HepG2 (cell line): ENCODE data around the gene ZNF3. TPM values are rescaled to one million over a fixed set of nuclear protein-coding genes. Genes with fewer than 3 reads are reported as not detected.

ENCODE experiments used
- ATAC-seq: fragments of 200-7000 bp; cut with Tn5 transposase; 3 replicates; pipeline ENCODE4 v1.9.1; 2020; ENCODE audit warnings: mild to moderate bottlenecking, moderate library complexity
- BruUV-seq: library from RNA; stranded (reverse); fragments of 400-500 nt; replicated peaks from 2 replicates; lab custom pipeline; 2021; lab: Mats Ljungman, UMichigan
- CTCF ChIA-PET: fragments of 300-600 bp; formaldehyde crosslinking; extraction: SDS; loops from one replicate; lab custom pipeline; 2021; ENCODE audit warnings: low total read pairs, inconsistent platforms, low intra/inter-chr PET ratio; lab: Yijun Ruan, JAX
- POLR2A ChIA-PET: fragments of 350-600 bp; sonication (Branson Sonifier 250); formaldehyde crosslinking; loops from one replicate; lab custom pipeline; 2020; ENCODE audit warnings: antibody characterized with exemption, inconsistent platforms; lab: Yijun Ruan, JAX
- DNase-seq: peaks from one replicate; pipeline ENCODE4 v3.0.0-alpha.2; 2015; ENCODE audit warnings: low spot score
- FAIRE-seq: peaks from 3 replicates; lab custom pipeline; 2011; peaks lifted over from hg19 to GRCh38; lab: Jason Lieb, UNC
- H2AFZ ChIP-seq: one replicate; pipeline ENCODE4 v1.6.1; 2011; ENCODE audit warnings: low read length, inconsistent platforms
- H3K27ac ChIP-seq: fragments of 300-600 bp; 3 replicates; pipeline ENCODE4 v1.8.0; 2011; ENCODE audit warnings: mixed run types, mild to moderate bottlenecking, mixed read lengths, low read length, inconsistent platforms; ENCODE audit not compliant: insufficient read depth; ENCODE audit errors: extremely low read length
- H3K27me3 ChIP-seq, 2 experiments: fragments of 200-600 bp in 1 of 2; 2 replicates in 1 of 2; 3 replicates in 1 of 2; pipeline versions ENCODE4 v1.6.0 to v1.8.0; 2011; ENCODE audit warnings: low read length in 2 of 2, mild to moderate bottlenecking in 2 of 2, moderate library complexity in 2 of 2, inconsistent platforms in 1 of 2; ENCODE audit not compliant: insufficient read depth in 2 of 2, control insufficient read depth in 1 of 2
- H3K36me3 ChIP-seq, 2 experiments: fragments of 200-600 bp in 1 of 2; replicated peaks in 1 of 2; 2 replicates in 1 of 2; 3 replicates in 1 of 2; pipeline versions ENCODE4 v1.5.1 to v1.8.0; 2011; ENCODE audit warnings: low read length in 2 of 2, inconsistent platforms in 1 of 2; ENCODE audit not compliant: insufficient read depth in 2 of 2, control insufficient read depth in 1 of 2
- H3K4me1 ChIP-seq: 2 replicates; pipeline ENCODE4 v1.5.1; 2012; ENCODE audit warnings: low read length, inconsistent platforms; ENCODE audit not compliant: insufficient read depth
- H3K4me2 ChIP-seq: 2 replicates; pipeline ENCODE4 v1.6.0; 2011; ENCODE audit warnings: low read depth, low read length, inconsistent platforms
- H3K4me3 ChIP-seq, 3 experiments: fragments of 200-600 bp in 1 of 3; sonication (generic), shearing (Covaris generic) in 1 of 3; replicated peaks in 1 of 3; 2 replicates each; pipeline ENCODE4 v1.5.1; 2011 to 2016; ENCODE audit warnings: low read length in 3 of 3, inconsistent platforms in 2 of 3, low read depth in 2 of 3, mild to moderate bottlenecking in 2 of 3, control low read depth in 1 of 3, mixed read lengths in 1 of 3; ENCODE audit not compliant: insufficient read depth in 1 of 3
- H3K79me2 ChIP-seq: one replicate; pipeline ENCODE4 v1.6.1; 2011; ENCODE audit warnings: low read length, inconsistent platforms; ENCODE audit not compliant: insufficient read depth
- H3K9ac ChIP-seq: 2 replicates; pipeline ENCODE4 v1.6.0; 2011; ENCODE audit warnings: mild to moderate bottlenecking, low read depth, low read length, inconsistent platforms; ENCODE audit not compliant: insufficient read depth
- H3K9me3 ChIP-seq: 2 replicates; pipeline ENCODE4 v1.5.1; 2012; ENCODE audit warnings: mild to moderate bottlenecking, low read length
- H4K20me1 ChIP-seq: 2 replicates; pipeline ENCODE4 v1.6.0; 2011; ENCODE audit warnings: inconsistent platforms, mild to moderate bottlenecking, low read length, moderate library complexity; ENCODE audit not compliant: insufficient read depth
- ARNT2 ChIP-seq: sonication (generic); formaldehyde crosslinking; IDR thresholded peaks from 2 replicates; pipeline ENCODE4 v1.8.0; 2022; ENCODE audit warnings: mild to moderate bottlenecking, low read depth, missing genetic modification reagents, moderate library complexity
- ATM ChIP-seq: fragments of 450-650 bp; IDR thresholded peaks from 2 replicates; pipeline ENCODE4 v1.7.1; 2017; ENCODE audit warnings: mild to moderate bottlenecking, borderline replicate concordance
- FOXC1 ChIP-seq: sonication (generic); formaldehyde crosslinking; IDR thresholded peaks from 2 replicates; pipeline ENCODE4 v1.8.0; 2022; ENCODE audit warnings: mild to moderate bottlenecking, missing genetic modification reagents, borderline replicate concordance
- FOXP1 ChIP-seq, 2 experiments: fragments of 450-650 bp in 1 of 2; IDR thresholded peaks; 2 replicates each; pipeline ENCODE4 v1.6.1; 2017 to 2018; ENCODE audit warnings: antibody characterized with exemption in 1 of 2
- HNRNPL ChIP-seq: fragments of 200-400 bp; formaldehyde crosslinking; IDR thresholded peaks from 2 replicates; pipeline ENCODE4 v1.6.1; 2017; ENCODE audit warnings: mild to moderate bottlenecking, low read depth, low read length
- PLSCR1 ChIP-seq: sonication (generic); formaldehyde crosslinking; IDR thresholded peaks from 2 replicates; pipeline ENCODE4 v1.5.0; 2020; ENCODE audit warnings: missing genetic modification reagents, mild to moderate bottlenecking, borderline replicate concordance
- TBP ChIP-seq: sonication (generic); formaldehyde crosslinking; IDR thresholded peaks from 2 replicates; pipeline ENCODE4 v1.5.0; 2020; ENCODE audit warnings: missing genetic modification reagents
- ZNF329 ChIP-seq: sonication (generic); formaldehyde crosslinking; IDR thresholded peaks from 2 replicates; pipeline ENCODE4 v1.9.0; 2021; ENCODE audit warnings: low read depth, mild to moderate bottlenecking, missing genetic modification reagents
- ZNF460 ChIP-seq: sonication (generic); formaldehyde crosslinking; IDR thresholded peaks from 2 replicates; pipeline ENCODE4 v1.5.1; 2020; ENCODE audit warnings: missing genetic modification reagents, mild to moderate bottlenecking, borderline replicate concordance
- ZNF816 ChIP-seq: sonication (generic); formaldehyde crosslinking; IDR thresholded peaks from 2 replicates; pipeline ENCODE4 v1.8.0; 2022; ENCODE audit warnings: missing genetic modification reagents, mild to moderate bottlenecking, borderline replicate concordance
- WGBS: methylation state at CpG from one replicate; pipeline ENCODE4 v1.1.6; 2017; ENCODE audit warnings: low lambda C conversion rate; 5-methylcytosine and 5-hydroxymethylcytosine counted together
- in situ Hi-C: cut with HindIII; loops from 2 replicates; pipeline ENCODE4 v1.10.0; 2017; ENCODE audit warnings: low pct_unique_long_range_greater_than_20kb; ENCODE audit not compliant: extremely low pct_ligation_motif_present
- intact Hi-C: fragments of 100-400 bp; cut with micrococcal nuclease; formaldehyde crosslinking; loops from one replicate; pipeline ENCODE4 v1.10.0; 2022; ENCODE audit not compliant: unreplicated experiment
- polyA plus RNA-seq, 8 experiments: library from polyadenylated mRNA; depleted of rRNA in 3 of 8; stranded (reverse) in 7 of 8; unstranded in 1 of 8; fragments of >200 nt; fragmentation: Illumina TruSeq in 4 of 8; extraction: Trizol in 4 of 8; gene quantifications; 2 replicates each; pipeline versions ENCODE4 v1.2.1 to v1.2.3, GENCODE V29; 2011 to 2016; ENCODE audit warnings: low read depth in 4 of 8, missing spikeins in 1 of 8, mixed read lengths in 1 of 8; ENCODE audit not compliant: insufficient read depth in 1 of 8
- total RNA-seq, 5 experiments: library from RNA; depleted of rRNA; stranded (reverse); fragments of >200 nt; fragmentation: Illumina TruSeq; extraction: Trizol; gene quantifications; 2 replicates each; pipeline ENCODE4 v1.2.3, GENCODE V29; 2016; ENCODE audit warnings: low read depth in 1 of 5
- TF ChIP-seq, protein P1 (sequence below): sonication (generic); formaldehyde crosslinking; IDR thresholded peaks from 2 replicates; pipeline ENCODE4 v1.9.0; 2021; ENCODE audit warnings: mild to moderate bottlenecking, missing genetic modification reagents
- TF ChIP-seq, protein P2 (sequence below): conservative IDR thresholded peaks from 2 replicates; pipeline ENCODE4 v1.6.1; 2018; ENCODE audit warnings: missing genetic modification reagents

Gene ZNF3
- total and polyA plus RNA-seq, 2 of the 13 experiments (the other 11 are each of a cell fraction or from before 2014, with no cell fraction given), result 33.7 to 56.9 TPM

- TF ChIP-seq, protein P1, sequence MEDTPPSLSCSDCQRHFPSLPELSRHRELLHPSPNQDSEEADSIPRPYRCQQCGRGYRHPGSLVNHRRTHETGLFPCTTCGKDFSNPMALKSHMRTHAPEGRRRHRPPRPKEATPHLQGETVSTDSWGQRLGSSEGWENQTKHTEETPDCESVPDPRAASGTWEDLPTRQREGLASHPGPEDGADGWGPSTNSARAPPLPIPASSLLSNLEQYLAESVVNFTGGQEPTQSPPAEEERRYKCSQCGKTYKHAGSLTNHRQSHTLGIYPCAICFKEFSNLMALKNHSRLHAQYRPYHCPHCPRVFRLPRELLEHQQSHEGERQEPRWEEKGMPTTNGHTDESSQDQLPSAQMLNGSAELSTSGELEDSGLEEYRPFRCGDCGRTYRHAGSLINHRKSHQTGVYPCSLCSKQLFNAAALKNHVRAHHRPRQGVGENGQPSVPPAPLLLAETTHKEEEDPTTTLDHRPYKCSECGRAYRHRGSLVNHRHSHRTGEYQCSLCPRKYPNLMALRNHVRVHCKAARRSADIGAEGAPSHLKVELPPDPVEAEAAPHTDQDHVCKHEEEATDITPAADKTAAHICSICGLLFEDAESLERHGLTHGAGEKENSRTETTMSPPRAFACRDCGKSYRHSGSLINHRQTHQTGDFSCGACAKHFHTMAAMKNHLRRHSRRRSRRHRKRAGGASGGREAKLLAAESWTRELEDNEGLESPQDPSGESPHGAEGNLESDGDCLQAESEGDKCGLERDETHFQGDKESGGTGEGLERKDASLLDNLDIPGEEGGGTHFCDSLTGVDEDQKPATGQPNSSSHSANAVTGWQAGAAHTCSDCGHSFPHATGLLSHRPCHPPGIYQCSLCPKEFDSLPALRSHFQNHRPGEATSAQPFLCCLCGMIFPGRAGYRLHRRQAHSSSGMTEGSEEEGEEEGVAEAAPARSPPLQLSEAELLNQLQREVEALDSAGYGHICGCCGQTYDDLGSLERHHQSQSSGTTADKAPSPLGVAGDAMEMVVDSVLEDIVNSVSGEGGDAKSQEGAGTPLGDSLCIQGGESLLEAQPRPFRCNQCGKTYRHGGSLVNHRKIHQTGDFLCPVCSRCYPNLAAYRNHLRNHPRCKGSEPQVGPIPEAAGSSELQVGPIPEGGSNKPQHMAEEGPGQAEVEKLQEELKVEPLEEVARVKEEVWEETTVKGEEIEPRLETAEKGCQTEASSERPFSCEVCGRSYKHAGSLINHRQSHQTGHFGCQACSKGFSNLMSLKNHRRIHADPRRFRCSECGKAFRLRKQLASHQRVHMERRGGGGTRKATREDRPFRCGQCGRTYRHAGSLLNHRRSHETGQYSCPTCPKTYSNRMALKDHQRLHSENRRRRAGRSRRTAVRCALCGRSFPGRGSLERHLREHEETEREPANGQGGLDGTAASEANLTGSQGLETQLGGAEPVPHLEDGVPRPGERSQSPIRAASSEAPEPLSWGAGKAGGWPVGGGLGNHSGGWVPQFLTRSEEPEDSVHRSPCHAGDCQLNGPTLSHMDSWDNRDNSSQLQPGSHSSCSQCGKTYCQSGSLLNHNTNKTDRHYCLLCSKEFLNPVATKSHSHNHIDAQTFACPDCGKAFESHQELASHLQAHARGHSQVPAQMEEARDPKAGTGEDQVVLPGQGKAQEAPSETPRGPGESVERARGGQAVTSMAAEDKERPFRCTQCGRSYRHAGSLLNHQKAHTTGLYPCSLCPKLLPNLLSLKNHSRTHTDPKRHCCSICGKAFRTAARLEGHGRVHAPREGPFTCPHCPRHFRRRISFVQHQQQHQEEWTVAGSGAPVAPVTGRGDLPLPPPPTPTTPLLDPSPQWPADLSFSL (CRISPR knock-in tag), result no peak
Observed at GRCh38 chr7:100109521-100110163, 28.1 kb upstream of the ZNF3 start (continued).

DNA sequence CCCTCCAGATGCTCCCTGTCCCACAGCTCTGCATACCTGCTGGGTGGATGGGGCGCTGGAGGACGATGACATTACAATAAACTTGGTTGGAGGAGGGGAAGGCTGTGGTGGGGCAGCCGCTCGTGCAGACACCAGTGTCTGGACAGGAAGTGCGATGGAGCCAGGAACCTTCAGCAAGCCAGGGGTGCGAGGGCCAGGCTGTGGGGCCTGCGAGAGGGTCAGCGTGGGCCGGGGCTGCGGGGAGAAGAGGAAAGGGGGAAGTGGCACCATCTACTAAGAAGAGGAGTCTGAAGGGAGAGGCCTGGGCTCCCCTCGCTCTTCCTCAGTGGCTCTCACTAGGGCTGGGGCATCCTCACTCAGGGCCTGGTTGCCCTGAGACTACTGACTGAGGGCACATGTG is 26.4 kb upstream of the ZNF3 start:
- CTCF ChIA-PET, result no interaction called here
- no peaks in the 10 kb centered on the region for H4K20me1 ChIP-seq
- peaks cover 10 to 30% of the 10 kb centered on the region in 2 experiments; a peak in 4 of 5 replicates for H3K36me3 ChIP-seq
- POLR2A ChIA-PET, result no interaction called here
- no peaks in the 10 kb centered on the region for H3K9me3 ChIP-seq
- intact Hi-C loops, result no loop called here
- H3K79me2 ChIP-seq, result no peaks in the 10 kb centered on the region
- H3K27ac ChIP-seq, result no peak overlapping the region
- H3K4me1 ChIP-seq, result peaks cover 18% of the 10 kb centered on the region
- TF ChIP-seq PLSCR1 (CRISPR knock-in tag), result no peak
- TF ChIP-seq FOXC1 (CRISPR knock-in tag), result no peak
- TF ChIP-seq ZNF816 (CRISPR knock-in tag), result no peak
- TF ChIP-seq, protein P2, sequence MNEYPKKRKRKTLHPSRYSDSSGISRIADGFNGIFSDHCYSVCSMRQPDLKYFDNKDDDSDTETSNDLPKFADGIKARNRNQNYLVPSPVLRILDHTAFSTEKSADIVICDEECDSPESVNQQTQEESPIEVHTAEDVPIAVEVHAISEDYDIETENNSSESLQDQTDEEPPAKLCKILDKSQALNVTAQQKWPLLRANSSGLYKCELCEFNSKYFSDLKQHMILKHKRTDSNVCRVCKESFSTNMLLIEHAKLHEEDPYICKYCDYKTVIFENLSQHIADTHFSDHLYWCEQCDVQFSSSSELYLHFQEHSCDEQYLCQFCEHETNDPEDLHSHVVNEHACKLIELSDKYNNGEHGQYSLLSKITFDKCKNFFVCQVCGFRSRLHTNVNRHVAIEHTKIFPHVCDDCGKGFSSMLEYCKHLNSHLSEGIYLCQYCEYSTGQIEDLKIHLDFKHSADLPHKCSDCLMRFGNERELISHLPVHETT (CRISPR knock-in tag), result no peak
- TF ChIP-seq TBP, result no peak
- TF ChIP-seq ZNF460 (CRISPR knock-in tag), result no peak
- TF ChIP-seq ZNF329 (CRISPR knock-in tag), result no peak
- no peak for TF ChIP-seq ARNT2 (CRISPR knock-in tag)
- TF ChIP-seq ATM, result no peak
- no peak for TF ChIP-seq HNRNPL
- no peak for TF ChIP-seq FOXP1 (IDR thresholded peaks at IDR 0.05)
- TF ChIP-seq FOXP1 (CRISPR knock-in tag; IDR thresholded peaks at IDR 0.05), result no peak
- H3K27me3 ChIP-seq, result no peaks in the 10 kb centered on the region
- ATAC-seq (no peak), DNase-seq (no peak), FAIRE-seq (no peak)
- in situ Hi-C loops, result no loop called here
- BruUV-seq, result no TSS peak
- no peak overlapping the region for H3K4me2 ChIP-seq
- WGBS, result 97% methylated on average over 11 of the region's 11 CpGs
- no peak overlapping the region for H3K9ac ChIP-seq
- H2AFZ ChIP-seq, result no peak overlapping the region
- no peak overlapping the region for H3K4me3 ChIP-seq
